HEK293 (cell line): ENCODE data around the gene AKR1B15.

Source experiments
- CTCF ChIA-PET: fragments of 350-600 bp; formaldehyde crosslinking; extraction: SDS; loops from one replicate; lab custom pipeline; 2021; ENCODE audit warnings: antibody characterized with exemption; lab: Yijun Ruan, JAX
- POLR2A ChIA-PET: fragments of 300-600 bp; formaldehyde crosslinking; extraction: SDS; loops from one replicate; lab custom pipeline; 2020; ENCODE audit warnings: antibody characterized with exemption, inconsistent platforms; lab: Yijun Ruan, JAX
- H3K27ac ChIP-seq: fragments of 200-500 bp; sonication (Bioruptor generic); 2 replicates; pipeline ENCODE4 v1.5.1; 2014; ENCODE audit warnings: low read depth, low read length, control low read depth, inconsistent platforms; ENCODE audit errors: extremely low read depth
- H3K36me3 ChIP-seq, 2 experiments: fragments of 200-500 bp in 1 of 2; sonication (Bioruptor generic) in 1 of 2; 1 replicate in 1 of 2; 2 replicates in 1 of 2; pipeline ENCODE4 v1.5.1; 2014 to 2017; ENCODE audit warnings: inconsistent platforms in 2 of 2, low read length in 2 of 2; ENCODE audit not compliant: control insufficient read depth in 2 of 2, insufficient read depth in 1 of 2
- H3K4me1 ChIP-seq: fragments of 200-500 bp; sonication (Bioruptor generic); 2 replicates; pipeline ENCODE4 v1.5.1; 2014; ENCODE audit warnings: mild to moderate bottlenecking, low read length, inconsistent platforms; ENCODE audit not compliant: control insufficient read depth, insufficient read depth
- H3K4me3 ChIP-seq: 2 replicates; pipeline ENCODE4 v1.5.1; 2011; ENCODE audit warnings: low read depth, mild to moderate bottlenecking, control low read depth, low read length, moderate library complexity
- H3K9me3 ChIP-seq: fragments of 200-500 bp; sonication (Bioruptor generic); 2 replicates; pipeline ENCODE4 v1.5.1; 2014; ENCODE audit warnings: low read depth, low read length, inconsistent platforms; ENCODE audit not compliant: control insufficient read depth, insufficient read depth
- BCL11B ChIP-seq: fragments of 450-650 bp; formaldehyde crosslinking; IDR thresholded peaks from 2 replicates; pipeline ENCODE4 v1.5.1; 2016; ENCODE audit warnings: low read depth, missing biosample characterization, missing genetic modification characterization
- GLI2 ChIP-seq: fragments of 450-650 bp; formaldehyde crosslinking; IDR thresholded peaks from 2 replicates; pipeline ENCODE4; 2017; ENCODE audit warnings: missing biosample characterization, missing genetic modification characterization, low read depth, borderline replicate concordance
- MYNN ChIP-seq: fragments of 450-650 bp; formaldehyde crosslinking; IDR thresholded peaks from 2 replicates; pipeline ENCODE4 v1.5.1; 2016; ENCODE audit warnings: missing biosample characterization, missing genetic modification characterization, borderline replicate concordance
- OVOL3 ChIP-seq: fragments of 450-650 bp; formaldehyde crosslinking; IDR thresholded peaks from 2 replicates; pipeline ENCODE4 v1.5.1; 2016; ENCODE audit warnings: missing biosample characterization, missing genetic modification characterization
- PATZ1 ChIP-seq: fragments of 450-650 bp; formaldehyde crosslinking; IDR thresholded peaks from 2 replicates; pipeline ENCODE4 v1.5.1; 2016; ENCODE audit warnings: missing biosample characterization, missing genetic modification characterization
- WT1 ChIP-seq: fragments of 450-650 bp; formaldehyde crosslinking; IDR thresholded peaks from 2 replicates; pipeline ENCODE4 v1.5.1; 2016; ENCODE audit warnings: missing biosample characterization, missing genetic modification characterization
- ZBTB7A ChIP-seq: fragments of 450-650 bp; formaldehyde crosslinking; IDR thresholded peaks from 2 replicates; pipeline ENCODE4 v1.5.1; 2016; ENCODE audit warnings: low read depth, missing biosample characterization, missing genetic modification characterization
- ZNF112 ChIP-seq: fragments of 450-650 bp; formaldehyde crosslinking; IDR thresholded peaks from 2 replicates; pipeline ENCODE4 v1.5.0; 2017; ENCODE audit warnings: missing biosample characterization, missing genetic modification characterization
- ZNF121 ChIP-seq: fragments of 450-650 bp; formaldehyde crosslinking; IDR thresholded peaks from 2 replicates; pipeline ENCODE4 v1.5.1; 2016; ENCODE audit warnings: missing biosample characterization, missing genetic modification characterization
- ZNF138 ChIP-seq: fragments of 450-650 bp; formaldehyde crosslinking; IDR thresholded peaks from 2 replicates; pipeline ENCODE4 v1.5.1; 2016; ENCODE audit warnings: missing biosample characterization, missing genetic modification characterization, borderline replicate concordance
- ZNF16 ChIP-seq: fragments of 450-650 bp; formaldehyde crosslinking; IDR thresholded peaks from 2 replicates; pipeline ENCODE4 v1.5.1; 2016; ENCODE audit warnings: low read depth, missing biosample characterization, missing genetic modification characterization
- ZNF302 ChIP-seq: fragments of 450-650 bp; formaldehyde crosslinking; IDR thresholded peaks from 2 replicates; pipeline ENCODE4 v1.5.1; 2016; ENCODE audit warnings: missing biosample characterization, missing genetic modification characterization, low read depth
- ZNF335 ChIP-seq: fragments of 450-650 bp; formaldehyde crosslinking; conservative IDR thresholded peaks from 2 replicates; pipeline ENCODE4 v1.5.1; 2016; ENCODE audit warnings: missing biosample characterization, missing genetic modification characterization
- ZNF530 ChIP-seq: fragments of 450-650 bp; formaldehyde crosslinking; IDR thresholded peaks from 2 replicates; pipeline ENCODE4 v1.5.1; 2016; ENCODE audit warnings: low read depth, missing biosample characterization, missing genetic modification characterization
- ZNF549 ChIP-seq: fragments of 450-650 bp; IDR thresholded peaks from 2 replicates; pipeline ENCODE4 v1.5.1; 2018; ENCODE audit warnings: missing biosample characterization, missing genetic modification characterization, mild to moderate bottlenecking, inconsistent platforms, moderate library complexity
- ZNF585B ChIP-seq: fragments of 450-650 bp; formaldehyde crosslinking; IDR thresholded peaks from 2 replicates; pipeline ENCODE4 v1.5.1; 2016; ENCODE audit warnings: missing biosample characterization, missing genetic modification characterization
- ZNF654 ChIP-seq: fragments of 450-650 bp; formaldehyde crosslinking; IDR thresholded peaks from 2 replicates; pipeline ENCODE4 v1.5.1; 2016; ENCODE audit warnings: low read depth, missing biosample characterization, missing genetic modification characterization
- ZXDB ChIP-seq: fragments of 450-650 bp; formaldehyde crosslinking; IDR thresholded peaks from 2 replicates; pipeline ENCODE4 v1.5.1; 2016; ENCODE audit warnings: missing biosample characterization, missing genetic modification characterization
- TF ChIP-seq, protein P1 (sequence below): fragments of 450-650 bp; formaldehyde crosslinking; IDR thresholded peaks from 2 replicates; pipeline ENCODE4 v1.5.1; 2016; ENCODE audit warnings: missing biosample characterization, missing genetic modification characterization, low read depth
- TF ChIP-seq, protein P2 (sequence below): fragments of 450-650 bp; formaldehyde crosslinking; IDR thresholded peaks from 2 replicates; pipeline ENCODE4 v1.5.1; 2016; ENCODE audit warnings: missing biosample characterization, missing genetic modification characterization
- TF ChIP-seq, protein P3 (sequence below): fragments of 450-650 bp; formaldehyde crosslinking; IDR thresholded peaks from 2 replicates; pipeline ENCODE4 v1.5.1; 2016; ENCODE audit warnings: missing biosample characterization, missing genetic modification characterization
- TF ChIP-seq, protein P4 (sequence below): fragments of 450-650 bp; formaldehyde crosslinking; IDR thresholded peaks from 2 replicates; pipeline ENCODE4 v1.5.1; 2016; ENCODE audit warnings: missing biosample characterization, missing genetic modification characterization
- TF ChIP-seq, protein P5 (sequence below): fragments of 450-650 bp; formaldehyde crosslinking; IDR thresholded peaks from 2 replicates; pipeline ENCODE4; 2016; ENCODE audit warnings: missing biosample characterization, missing genetic modification characterization

Gene AKR1B15

DNA sequence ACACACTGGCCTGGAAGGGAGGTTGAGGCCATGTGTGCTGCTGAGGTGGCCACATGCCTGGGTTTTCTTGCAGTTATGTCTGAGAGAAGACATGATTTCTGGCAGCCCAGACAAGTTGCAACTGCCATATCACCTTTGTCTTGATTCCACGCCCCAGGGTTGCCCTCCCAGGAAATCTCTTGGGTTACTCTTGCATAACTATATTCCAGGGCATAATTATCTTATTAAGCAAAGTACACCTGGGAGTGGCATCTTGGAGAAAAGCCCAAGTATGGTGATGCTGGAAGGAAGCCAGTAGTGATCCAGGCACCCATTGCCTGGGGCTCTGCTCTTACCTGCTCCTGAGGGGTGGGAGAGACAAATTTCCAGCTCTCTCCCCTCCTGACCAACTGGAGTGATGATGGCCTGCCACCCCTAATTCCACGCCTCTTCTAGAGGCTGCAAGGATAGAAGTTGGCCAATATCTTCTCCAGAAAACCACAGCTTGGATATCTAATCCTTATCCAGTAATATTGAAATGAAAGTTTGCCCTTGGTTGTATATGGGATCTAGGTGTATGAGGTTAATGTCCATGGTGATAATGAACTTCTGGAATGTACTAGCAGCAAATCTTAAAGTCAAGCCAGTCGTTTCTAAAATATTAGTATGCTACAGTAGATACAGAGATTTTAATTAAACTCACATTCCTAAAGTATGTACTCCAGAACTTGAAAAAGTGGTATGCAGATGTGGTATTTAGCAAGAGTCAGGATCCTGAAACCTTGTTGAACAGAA is 16.5 kb upstream of the AKR1B15 start:
- ChIA-PET POLR2A (no interaction called here), CTCF (interaction anchor here (0.9 to 1.9 kb wide), 4 partner anchors 15 to 99 kb away, joined by 4 to 5 read pairs (median 4); no protein-coding TSS in a partner anchor)
- Histone ChIP-seq H3K9me3 (no peaks in the 10 kb centered on the region), H3K27ac (no peak overlapping the region), H3K36me3 (no peaks in the 10 kb centered on the region), H3K4me1 (no peaks in the 10 kb centered on the region), H3K4me3 (no peak overlapping the region)
- no peak for TF ChIP-seq MYNN (tag by site-specific recombination)
- TF ChIP-seq GLI2 (tag by site-specific recombination) = no peak
- TF ChIP-seq, protein P1, sequence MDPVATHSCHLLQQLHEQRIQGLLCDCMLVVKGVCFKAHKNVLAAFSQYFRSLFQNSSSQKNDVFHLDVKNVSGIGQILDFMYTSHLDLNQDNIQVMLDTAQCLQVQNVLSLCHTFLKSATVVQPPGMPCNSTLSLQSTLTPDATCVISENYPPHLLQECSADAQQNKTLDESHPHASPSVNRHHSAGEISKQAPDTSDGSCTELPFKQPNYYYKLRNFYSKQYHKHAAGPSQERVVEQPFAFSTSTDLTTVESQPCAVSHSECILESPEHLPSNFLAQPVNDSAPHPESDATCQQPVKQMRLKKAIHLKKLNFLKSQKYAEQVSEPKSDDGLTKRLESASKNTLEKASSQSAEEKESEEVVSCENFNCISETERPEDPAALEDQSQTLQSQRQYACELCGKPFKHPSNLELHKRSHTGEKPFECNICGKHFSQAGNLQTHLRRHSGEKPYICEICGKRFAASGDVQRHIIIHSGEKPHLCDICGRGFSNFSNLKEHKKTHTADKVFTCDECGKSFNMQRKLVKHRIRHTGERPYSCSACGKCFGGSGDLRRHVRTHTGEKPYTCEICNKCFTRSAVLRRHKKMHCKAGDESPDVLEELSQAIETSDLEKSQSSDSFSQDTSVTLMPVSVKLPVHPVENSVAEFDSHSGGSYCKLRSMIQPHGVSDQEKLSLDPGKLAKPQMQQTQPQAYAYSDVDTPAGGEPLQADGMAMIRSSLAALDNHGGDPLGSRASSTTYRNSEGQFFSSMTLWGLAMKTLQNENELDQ (tag by site-specific recombination) = no peak
- TF ChIP-seq PATZ1 (tag by site-specific recombination) = no peak
- TF ChIP-seq ZNF530 (tag by site-specific recombination) = no peak
- no peak for TF ChIP-seq ZNF654 (tag by site-specific recombination)
- TF ChIP-seq, protein P2, sequence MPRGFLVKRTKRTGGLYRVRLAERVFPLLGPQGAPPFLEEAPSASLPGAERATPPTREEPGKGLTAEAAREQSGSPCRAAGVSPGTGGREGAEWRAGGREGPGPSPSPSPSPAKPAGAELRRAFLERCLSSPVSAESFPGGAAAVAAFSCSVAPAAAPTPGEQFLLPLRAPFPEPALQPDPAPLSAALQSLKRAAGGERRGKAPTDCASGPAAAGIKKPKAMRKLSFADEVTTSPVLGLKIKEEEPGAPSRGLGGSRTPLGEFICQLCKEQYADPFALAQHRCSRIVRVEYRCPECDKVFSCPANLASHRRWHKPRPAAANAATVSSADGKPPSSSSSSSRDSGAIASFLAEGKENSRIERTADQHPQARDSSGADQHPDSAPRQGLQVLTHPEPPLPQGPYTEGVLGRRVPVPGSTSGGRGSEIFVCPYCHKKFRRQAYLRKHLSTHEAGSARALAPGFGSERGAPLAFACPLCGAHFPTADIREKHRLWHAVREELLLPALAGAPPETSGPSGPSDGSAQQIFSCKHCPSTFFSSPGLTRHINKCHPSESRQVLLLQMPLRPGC (tag by site-specific recombination) = no peak

- H3K4me3 ChIP-seq = no peak overlapping the region
- H3K27ac ChIP-seq = no peak overlapping the region
- CTCF ChIA-PET = interaction anchor here (1.0 to 1.9 kb wide), 2 partner anchors 19 to 75 kb away, joined by 4 to 5 read pairs; no protein-coding TSS in a partner anchor
- no peaks in the 10 kb centered on the region for H3K4me1 ChIP-seq
- no peaks in the 10 kb centered on the region for H3K36me3 ChIP-seq
- H3K9me3 ChIP-seq = no peaks in the 10 kb centered on the region
- POLR2A ChIA-PET = no interaction called here
- TF ChIP-seq OVOL3 (tag by site-specific recombination) (no peak), ZNF585B (tag by site-specific recombination) (no peak), ZNF302 (tag by site-specific recombination) (no peak), ZNF335 (tag by site-specific recombination) (no peak), ZNF549 (no peak), ZNF138 (tag by site-specific recombination) (no peak), ZNF112 (tag by site-specific recombination) (no peak), BCL11B (tag by site-specific recombination) (no peak), ZXDB (tag by site-specific recombination) (no peak), WT1 (tag by site-specific recombination) (no peak), ZNF16 (tag by site-specific recombination) (no peak), ZNF121 (no peak), ZBTB7A (tag by site-specific recombination) (no peak)
- TF ChIP-seq, protein P3, sequence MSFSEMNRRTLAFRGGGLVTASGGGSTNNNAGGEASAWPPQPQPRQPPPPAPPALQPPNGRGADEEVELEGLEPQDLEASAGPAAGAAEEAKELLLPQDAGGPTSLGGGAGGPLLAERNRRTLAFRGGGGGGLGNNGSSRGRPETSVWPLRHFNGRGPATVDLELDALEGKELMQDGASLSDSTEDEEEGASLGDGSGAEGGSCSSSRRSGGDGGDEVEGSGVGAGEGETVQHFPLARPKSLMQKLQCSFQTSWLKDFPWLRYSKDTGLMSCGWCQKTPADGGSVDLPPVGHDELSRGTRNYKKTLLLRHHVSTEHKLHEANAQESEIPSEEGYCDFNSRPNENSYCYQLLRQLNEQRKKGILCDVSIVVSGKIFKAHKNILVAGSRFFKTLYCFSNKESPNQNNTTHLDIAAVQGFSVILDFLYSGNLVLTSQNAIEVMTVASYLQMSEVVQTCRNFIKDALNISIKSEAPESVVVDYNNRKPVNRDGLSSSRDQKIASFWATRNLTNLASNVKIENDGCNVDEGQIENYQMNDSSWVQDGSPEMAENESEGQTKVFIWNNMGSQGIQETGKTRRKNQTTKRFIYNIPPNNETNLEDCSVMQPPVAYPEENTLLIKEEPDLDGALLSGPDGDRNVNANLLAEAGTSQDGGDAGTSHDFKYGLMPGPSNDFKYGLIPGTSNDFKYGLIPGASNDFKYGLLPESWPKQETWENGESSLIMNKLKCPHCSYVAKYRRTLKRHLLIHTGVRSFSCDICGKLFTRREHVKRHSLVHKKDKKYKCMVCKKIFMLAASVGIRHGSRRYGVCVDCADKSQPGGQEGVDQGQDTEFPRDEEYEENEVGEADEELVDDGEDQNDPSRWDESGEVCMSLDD (tag by site-specific recombination) = no peak
- TF ChIP-seq, protein P4, sequence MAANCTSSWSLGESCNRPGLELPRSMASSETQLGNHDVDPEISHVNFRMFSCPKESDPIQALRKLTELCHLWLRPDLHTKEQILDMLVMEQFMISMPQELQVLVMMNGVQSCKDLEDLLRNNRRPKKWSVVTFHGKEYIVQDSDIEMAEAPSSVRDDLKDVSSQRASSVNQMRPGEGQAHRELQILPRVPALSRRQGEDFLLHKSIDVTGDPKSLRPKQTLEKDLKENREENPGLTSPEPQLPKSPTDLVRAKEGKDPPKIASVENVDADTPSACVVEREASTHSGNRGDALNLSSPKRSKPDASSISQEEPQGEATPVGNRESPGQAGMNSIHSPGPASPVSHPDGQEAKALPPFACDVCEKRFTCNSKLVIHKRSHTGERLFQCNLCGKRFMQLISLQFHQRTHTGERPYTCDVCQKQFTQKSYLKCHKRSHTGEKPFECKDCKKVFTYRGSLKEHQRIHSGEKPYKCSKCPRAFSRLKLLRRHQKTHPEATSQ (tag by site-specific recombination) = no peak
- TF ChIP-seq, protein P5, sequence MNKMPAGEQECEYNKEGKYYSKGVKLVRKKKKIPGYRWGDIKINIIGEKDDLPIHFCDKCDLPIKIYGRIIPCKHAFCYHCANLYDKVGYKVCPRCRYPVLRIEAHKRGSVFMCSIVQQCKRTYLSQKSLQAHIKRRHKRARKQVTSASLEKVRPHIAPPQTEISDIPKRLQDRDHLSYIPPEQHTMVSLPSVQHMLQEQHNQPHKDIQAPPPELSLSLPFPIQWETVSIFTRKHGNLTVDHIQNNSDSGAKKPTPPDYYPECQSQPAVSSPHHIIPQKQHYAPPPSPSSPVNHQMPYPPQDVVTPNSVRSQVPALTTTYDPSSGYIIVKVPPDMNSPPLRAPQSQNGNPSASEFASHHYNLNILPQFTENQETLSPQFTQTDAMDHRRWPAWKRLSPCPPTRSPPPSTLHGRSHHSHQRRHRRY (tag by site-specific recombination) = no peak
These were observed 16.0 kb upstream of the AKR1B15 start for GRCh38 chr7:134532954-134533218.
